ENCODE results near the gene MOB1B. TPM values are rescaled to one million over a fixed set of nuclear protein-coding genes. Genes with fewer than 3 reads are reported as not detected.

MOB1B gene
- total RNA-seq, 1 donor from 2014 or later = 28.8 TPM

DNA sequence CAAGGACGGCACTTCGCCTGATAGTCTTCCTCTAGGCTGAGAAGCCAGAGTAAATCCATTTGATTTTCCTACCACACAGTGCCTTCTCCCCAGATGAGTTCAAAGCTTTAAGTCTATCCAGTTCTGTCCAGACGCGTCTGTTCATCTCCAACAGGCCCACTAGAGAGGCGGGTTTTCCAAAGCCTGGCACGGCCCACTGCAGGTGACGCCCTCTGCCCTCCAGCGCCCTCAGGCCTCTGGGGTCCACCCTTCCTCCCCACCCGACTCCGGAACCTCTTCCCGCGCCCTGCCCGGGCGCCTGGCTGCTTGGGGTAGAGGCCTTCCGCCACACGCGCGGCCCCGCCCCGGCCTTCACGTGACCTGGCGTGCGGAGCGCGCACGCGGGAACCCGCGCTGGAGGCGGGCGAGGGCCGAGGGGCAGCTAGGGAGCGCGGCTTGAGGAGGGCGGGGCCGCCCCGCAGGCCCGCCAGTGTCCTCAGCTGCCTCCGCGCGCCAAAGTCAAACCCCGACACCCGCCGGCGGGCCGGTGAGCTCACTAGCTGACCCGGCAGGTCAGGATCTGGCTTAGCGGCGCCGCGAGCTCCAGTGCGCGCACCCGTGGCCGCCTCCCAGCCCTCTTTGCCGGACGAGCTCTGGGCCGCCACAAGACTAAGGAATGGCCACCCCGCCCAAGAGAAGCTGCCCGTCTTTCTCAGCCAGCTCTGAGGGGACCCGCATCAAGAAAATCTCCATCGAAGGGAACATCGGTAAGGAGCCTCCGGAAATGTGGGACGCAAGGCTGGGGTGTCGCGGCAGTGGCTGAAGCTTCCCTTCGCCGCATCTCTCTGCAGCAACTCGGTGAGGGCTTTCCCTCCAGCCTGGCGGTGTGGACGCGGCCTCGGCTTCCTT lies 91.3 kb downstream of the MOB1B start, which contains the start of gene DCK:
TSS of gene DCK (plus strand) at position 469 of the 888 bp plus-strand sequence. CDS start at position 656, 187 bp downstream.
- Mint-ChIP-seq H3K27ac (ENCODE audit: unreplicated experiment) (peak within 1 kb of the TSS; percentile 88), H3K4me1 (ENCODE audit: low read depth) (peaks cover 49% of the 10 kb centered on the region), H3K4me3 (ENCODE audit: unreplicated experiment) (peak within 1 kb of the TSS; percentile 83), H3K9me3 (ENCODE audit: low read depth) (no peaks in the 10 kb centered on the region), H3K36me3 (ENCODE audit: low read depth) (no peaks in the 10 kb centered on the region), H3K27me3 (ENCODE audit: low read depth) (no peaks in the 10 kb centered on the region)
- peak; percentile 96 for DNase-seq (ENCODE audit: low spot score)
- TF ChIP-seq, protein P1, sequence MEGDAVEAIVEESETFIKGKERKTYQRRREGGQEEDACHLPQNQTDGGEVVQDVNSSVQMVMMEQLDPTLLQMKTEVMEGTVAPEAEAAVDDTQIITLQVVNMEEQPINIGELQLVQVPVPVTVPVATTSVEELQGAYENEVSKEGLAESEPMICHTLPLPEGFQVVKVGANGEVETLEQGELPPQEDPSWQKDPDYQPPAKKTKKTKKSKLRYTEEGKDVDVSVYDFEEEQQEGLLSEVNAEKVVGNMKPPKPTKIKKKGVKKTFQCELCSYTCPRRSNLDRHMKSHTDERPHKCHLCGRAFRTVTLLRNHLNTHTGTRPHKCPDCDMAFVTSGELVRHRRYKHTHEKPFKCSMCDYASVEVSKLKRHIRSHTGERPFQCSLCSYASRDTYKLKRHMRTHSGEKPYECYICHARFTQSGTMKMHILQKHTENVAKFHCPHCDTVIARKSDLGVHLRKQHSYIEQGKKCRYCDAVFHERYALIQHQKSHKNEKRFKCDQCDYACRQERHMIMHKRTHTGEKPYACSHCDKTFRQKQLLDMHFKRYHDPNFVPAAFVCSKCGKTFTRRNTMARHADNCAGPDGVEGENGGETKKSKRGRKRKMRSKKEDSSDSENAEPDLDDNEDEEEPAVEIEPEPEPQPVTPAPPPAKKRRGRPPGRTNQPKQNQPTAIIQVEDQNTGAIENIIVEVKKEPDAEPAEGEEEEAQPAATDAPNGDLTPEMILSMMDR (IDR thresholded peaks at IDR 0.05) = peak; percentile 13

DNA sequence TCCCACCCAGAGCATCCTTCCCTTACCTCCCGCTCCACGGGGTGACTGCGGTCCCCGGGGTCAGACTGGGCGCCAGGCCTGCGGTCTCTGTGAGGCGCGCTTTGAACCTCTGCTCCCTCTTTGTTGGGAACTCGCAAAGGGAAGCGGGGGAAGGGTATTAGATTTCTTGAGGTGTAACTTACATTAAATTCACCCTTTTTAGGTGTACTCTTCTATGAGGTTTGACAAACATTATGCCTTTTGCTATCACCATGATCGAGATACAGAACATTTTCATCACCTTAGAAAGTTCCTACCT lies 91.8 kb downstream of the MOB1B start:
- Mint-ChIP-seq H3K27ac (ENCODE audit: unreplicated experiment) (peak overlapping the region; percentile 88), H3K36me3 (ENCODE audit: low read depth) (peaks cover 1% of the 10 kb centered on the region), H3K27me3 (ENCODE audit: low read depth) (no peaks in the 10 kb centered on the region), H3K4me3 (ENCODE audit: unreplicated experiment) (peak overlapping the region; percentile 83), H3K4me1 (ENCODE audit: low read depth) (peaks cover 49% of the 10 kb centered on the region), H3K9me3 (ENCODE audit: low read depth) (no peaks in the 10 kb centered on the region)
- TF ChIP-seq, protein P1 (IDR thresholded peaks at IDR 0.05) = no peak
- DNase-seq (ENCODE audit: low spot score) = no peak

DNA sequence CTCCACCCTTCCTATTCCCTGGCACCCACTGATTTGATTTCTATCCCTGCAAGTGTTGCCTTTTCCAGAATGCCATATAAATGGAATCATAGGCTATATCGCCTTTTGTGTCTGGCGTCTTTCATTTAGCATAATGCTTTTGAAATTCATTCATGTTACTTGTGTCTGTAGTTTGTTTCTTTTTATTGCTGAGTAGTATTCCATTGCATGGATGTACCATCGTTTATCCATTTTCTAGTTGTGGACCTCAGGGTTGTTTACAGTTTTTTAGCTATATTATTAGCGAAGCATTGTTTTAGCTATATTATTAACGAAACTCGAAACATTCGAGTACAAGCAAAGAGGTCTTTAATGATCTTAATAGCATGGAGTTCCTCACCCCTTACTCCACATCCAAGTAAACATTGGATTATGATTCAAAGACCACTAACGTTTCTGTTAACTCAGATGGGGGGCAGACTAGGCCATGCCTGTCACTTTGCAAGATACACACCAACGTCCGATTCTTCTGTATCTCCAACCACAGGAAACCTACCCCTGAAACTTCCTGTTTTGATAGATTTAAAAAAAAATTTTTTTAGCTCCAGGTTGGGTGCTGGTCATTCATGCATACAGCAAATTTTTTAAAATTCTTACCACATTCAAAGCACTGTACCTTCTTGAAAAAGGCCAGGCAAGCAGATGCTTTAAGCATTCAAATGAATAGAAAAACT lies 92.4 kb downstream of the MOB1B start:
- Mint-ChIP-seq H3K27ac (ENCODE audit: unreplicated experiment) (peak overlapping the region; percentile 88), H3K36me3 (ENCODE audit: low read depth) (peaks cover 4% of the 10 kb centered on the region), H3K4me1 (ENCODE audit: low read depth) (peaks cover 49% of the 10 kb centered on the region), H3K9me3 (ENCODE audit: low read depth) (no peaks in the 10 kb centered on the region), H3K4me3 (ENCODE audit: unreplicated experiment) (peak overlapping the region; percentile 83), H3K27me3 (ENCODE audit: low read depth) (no peaks in the 10 kb centered on the region)
- DNase-seq (ENCODE audit: low spot score) = no peak
- TF ChIP-seq, protein P1 (IDR thresholded peaks at IDR 0.05) = no peak

DNA sequence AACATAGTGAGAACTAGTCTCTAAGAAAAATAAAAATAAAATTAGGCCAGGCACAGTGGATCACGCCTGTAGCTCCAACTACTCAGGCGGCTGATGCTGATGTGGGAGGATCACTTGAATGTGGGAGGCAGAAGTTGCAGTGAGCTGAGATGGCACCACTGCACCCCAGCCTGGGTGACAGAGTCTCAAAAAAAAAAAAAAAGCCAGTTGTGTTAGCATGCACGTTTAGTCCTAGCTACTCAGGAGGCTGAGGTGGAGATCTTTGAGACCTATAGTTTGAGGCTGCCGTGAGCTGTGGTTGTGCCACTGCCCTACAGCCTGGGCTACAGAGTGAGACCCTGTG lies 93.8 kb downstream of the MOB1B start:
- peaks cover 10% of the 10 kb centered on the region for H3K36me3 Mint-ChIP-seq (ENCODE audit: low read depth)
- no peaks in the 10 kb centered on the region for H3K27me3 Mint-ChIP-seq (ENCODE audit: low read depth)
- H3K27ac Mint-ChIP-seq (ENCODE audit: unreplicated experiment) = no peak overlapping the region
- TF ChIP-seq, protein P1 (IDR thresholded peaks at IDR 0.05) = no peak
- H3K4me3 Mint-ChIP-seq (ENCODE audit: unreplicated experiment) = no peak overlapping the region
- no peak for DNase-seq (ENCODE audit: low spot score)
- peaks cover 8% of the 10 kb centered on the region for H3K9me3 Mint-ChIP-seq (ENCODE audit: low read depth)
- H3K4me1 Mint-ChIP-seq (ENCODE audit: low read depth) = peaks cover 49% of the 10 kb centered on the region

DNA sequence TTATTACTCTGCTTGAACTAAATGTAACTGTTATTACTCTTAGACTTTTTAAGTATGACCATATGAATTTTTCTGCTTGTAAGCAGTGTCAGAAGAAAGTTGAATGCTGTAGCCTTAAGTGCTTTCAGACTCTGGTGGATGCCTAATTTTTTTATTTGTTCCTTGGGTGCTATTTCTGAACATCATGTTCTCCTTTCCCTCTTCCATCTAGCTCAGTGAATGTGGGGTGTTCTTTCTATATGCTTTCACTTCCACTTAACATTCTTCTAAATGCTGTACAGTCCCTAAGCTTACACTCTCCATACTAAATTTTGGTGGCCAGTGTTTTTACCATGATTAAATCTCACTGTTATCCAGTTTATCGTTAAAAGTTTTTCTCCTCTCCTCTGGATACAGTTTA lies 94.9 kb downstream of the MOB1B start:
- Mint-ChIP-seq H3K27ac (ENCODE audit: unreplicated experiment) (no peak overlapping the region), H3K27me3 (ENCODE audit: low read depth) (no peaks in the 10 kb centered on the region), H3K4me1 (ENCODE audit: low read depth) (peaks cover 47% of the 10 kb centered on the region), H3K9me3 (ENCODE audit: low read depth) (peaks cover 19% of the 10 kb centered on the region), H3K36me3 (ENCODE audit: low read depth) (peaks cover 21% of the 10 kb centered on the region), H3K4me3 (ENCODE audit: unreplicated experiment) (no peak overlapping the region)
- TF ChIP-seq, protein P1 (IDR thresholded peaks at IDR 0.05) = no peak
- DNase-seq (ENCODE audit: low spot score) = no peak
